ENCODE data around the gene MESP1.

The MESP1 gene

DNA sequence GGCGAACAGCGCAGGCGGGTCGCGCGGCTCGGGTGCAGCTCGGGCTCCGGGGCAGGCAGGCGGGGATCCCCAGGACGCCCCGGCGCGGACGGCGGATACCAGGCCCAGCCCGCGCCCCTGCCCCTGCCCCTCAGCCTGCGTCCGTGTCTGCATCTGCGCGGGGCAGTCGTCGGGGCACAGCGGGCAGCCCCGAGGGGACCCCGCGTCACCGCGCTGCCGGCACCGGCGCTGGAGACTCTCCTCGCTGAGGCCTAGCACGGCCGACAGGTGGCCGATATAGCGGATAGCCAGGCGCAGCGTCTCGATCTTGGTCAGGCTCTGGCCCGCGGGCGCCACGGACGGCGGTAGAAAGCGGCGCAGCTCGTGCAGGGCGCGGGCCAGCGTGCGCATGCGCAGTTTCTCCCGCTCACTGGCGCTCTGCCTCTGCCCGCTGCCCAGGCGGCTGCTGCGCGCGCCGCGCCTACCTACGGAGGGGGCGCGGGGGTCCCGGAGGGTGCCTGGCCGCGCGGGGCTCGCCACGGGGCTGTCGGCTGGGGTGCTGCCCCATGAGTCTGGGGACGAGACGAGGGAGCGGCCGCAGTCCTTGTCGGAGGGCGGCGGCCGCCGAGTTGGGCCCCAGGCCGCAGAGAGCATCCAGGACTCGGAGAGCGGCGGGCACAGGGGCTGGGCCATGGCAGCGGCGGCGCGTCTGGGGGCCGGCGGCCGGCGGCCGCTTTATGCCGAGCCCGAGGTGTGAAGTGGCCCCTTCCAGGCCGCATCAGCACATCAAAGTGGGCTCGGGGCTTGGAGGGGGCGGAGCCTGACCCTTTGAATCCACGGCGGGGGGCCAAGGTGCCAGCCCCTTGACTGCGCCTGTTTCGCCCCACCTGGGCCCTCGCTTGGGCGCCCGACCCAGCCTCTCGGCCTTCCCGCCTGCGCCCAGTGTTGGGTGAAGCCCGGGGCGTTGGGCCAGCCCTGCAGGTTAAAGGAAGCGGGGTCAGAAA lies at the start of gene MESP1 (continued):
- TF ChIP-seq, protein P1, sequence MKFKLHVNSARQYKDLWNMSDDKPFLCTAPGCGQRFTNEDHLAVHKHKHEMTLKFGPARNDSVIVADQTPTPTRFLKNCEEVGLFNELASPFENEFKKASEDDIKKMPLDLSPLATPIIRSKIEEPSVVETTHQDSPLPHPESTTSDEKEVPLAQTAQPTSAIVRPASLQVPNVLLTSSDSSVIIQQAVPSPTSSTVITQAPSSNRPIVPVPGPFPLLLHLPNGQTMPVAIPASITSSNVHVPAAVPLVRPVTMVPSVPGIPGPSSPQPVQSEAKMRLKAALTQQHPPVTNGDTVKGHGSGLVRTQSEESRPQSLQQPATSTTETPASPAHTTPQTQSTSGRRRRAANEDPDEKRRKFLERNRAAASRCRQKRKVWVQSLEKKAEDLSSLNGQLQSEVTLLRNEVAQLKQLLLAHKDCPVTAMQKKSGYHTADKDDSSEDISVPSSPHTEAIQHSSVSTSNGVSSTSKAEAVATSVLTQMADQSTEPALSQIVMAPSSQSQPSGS (tag by site-specific recombination; IDR thresholded peaks at IDR 0.05; ENCODE audit: low read depth) = no peak
- TF ChIP-seq ZNF521 (tag by site-specific recombination; IDR thresholded peaks at IDR 0.05) (no peak), ZBTB1 (tag by site-specific recombination; IDR thresholded peaks at IDR 0.05) (no peak), ZNF660 (tag by site-specific recombination; IDR thresholded peaks at IDR 0.05) (no peak; the same call in 1 of the 2 replicates), ZNF791 (tag by site-specific recombination; IDR thresholded peaks at IDR 0.05) (no peak), ZFP41 (tag by site-specific recombination; IDR thresholded peaks at IDR 0.05; ENCODE audit: borderline replicate concordance) (no peak), ZNF600 (tag by site-specific recombination; IDR thresholded peaks at IDR 0.05) (no peak), ZNF214 (tag by site-specific recombination; IDR thresholded peaks at IDR 0.05; ENCODE audit: borderline replicate concordance) (no peak), ZNF132 (tag by site-specific recombination; IDR thresholded peaks at IDR 0.05; ENCODE audit: borderline replicate concordance) (no peak), ZNF24 (tag by site-specific recombination; IDR thresholded peaks at IDR 0.05) (no peak), ZNF561 (tag by site-specific recombination; IDR thresholded peaks at IDR 0.05; ENCODE audit: borderline replicate concordance) (peak; percentile 75), ZNF155 (tag by site-specific recombination; IDR thresholded peaks at IDR 0.05) (no peak), ZNF529 (tag by site-specific recombination; IDR thresholded peaks at IDR 0.05; ENCODE audit: insufficient replicate concordance) (no peak), ZNF677 (tag by site-specific recombination; IDR thresholded peaks at IDR 0.05) (0 out of 2 replicates have a peak, but pooled peaks have one; percentile 40)
- TF ChIP-seq, protein P2, sequence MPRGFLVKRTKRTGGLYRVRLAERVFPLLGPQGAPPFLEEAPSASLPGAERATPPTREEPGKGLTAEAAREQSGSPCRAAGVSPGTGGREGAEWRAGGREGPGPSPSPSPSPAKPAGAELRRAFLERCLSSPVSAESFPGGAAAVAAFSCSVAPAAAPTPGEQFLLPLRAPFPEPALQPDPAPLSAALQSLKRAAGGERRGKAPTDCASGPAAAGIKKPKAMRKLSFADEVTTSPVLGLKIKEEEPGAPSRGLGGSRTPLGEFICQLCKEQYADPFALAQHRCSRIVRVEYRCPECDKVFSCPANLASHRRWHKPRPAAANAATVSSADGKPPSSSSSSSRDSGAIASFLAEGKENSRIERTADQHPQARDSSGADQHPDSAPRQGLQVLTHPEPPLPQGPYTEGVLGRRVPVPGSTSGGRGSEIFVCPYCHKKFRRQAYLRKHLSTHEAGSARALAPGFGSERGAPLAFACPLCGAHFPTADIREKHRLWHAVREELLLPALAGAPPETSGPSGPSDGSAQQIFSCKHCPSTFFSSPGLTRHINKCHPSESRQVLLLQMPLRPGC (tag by site-specific recombination; IDR thresholded peaks at IDR 0.05) = no peak
- TF ChIP-seq, protein P3, sequence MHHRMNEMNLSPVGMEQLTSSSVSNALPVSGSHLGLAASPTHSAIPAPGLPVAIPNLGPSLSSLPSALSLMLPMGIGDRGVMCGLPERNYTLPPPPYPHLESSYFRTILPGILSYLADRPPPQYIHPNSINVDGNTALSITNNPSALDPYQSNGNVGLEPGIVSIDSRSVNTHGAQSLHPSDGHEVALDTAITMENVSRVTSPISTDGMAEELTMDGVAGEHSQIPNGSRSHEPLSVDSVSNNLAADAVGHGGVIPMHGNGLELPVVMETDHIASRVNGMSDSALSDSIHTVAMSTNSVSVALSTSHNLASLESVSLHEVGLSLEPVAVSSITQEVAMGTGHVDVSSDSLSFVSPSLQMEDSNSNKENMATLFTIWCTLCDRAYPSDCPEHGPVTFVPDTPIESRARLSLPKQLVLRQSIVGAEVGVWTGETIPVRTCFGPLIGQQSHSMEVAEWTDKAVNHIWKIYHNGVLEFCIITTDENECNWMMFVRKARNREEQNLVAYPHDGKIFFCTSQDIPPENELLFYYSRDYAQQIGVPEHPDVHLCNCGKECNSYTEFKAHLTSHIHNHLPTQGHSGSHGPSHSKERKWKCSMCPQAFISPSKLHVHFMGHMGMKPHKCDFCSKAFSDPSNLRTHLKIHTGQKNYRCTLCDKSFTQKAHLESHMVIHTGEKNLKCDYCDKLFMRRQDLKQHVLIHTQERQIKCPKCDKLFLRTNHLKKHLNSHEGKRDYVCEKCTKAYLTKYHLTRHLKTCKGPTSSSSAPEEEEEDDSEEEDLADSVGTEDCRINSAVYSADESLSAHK (tag by site-specific recombination; IDR thresholded peaks at IDR 0.05) = no peak
- TF ChIP-seq, protein P4, sequence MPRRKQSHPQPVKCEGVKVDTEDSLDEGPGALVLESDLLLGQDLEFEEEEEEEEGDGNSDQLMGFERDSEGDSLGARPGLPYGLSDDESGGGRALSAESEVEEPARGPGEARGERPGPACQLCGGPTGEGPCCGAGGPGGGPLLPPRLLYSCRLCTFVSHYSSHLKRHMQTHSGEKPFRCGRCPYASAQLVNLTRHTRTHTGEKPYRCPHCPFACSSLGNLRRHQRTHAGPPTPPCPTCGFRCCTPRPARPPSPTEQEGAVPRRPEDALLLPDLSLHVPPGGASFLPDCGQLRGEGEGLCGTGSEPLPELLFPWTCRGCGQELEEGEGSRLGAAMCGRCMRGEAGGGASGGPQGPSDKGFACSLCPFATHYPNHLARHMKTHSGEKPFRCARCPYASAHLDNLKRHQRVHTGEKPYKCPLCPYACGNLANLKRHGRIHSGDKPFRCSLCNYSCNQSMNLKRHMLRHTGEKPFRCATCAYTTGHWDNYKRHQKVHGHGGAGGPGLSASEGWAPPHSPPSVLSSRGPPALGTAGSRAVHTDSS (tag by site-specific recombination; IDR thresholded peaks at IDR 0.05) = no peak
- TF ChIP-seq, protein P5, sequence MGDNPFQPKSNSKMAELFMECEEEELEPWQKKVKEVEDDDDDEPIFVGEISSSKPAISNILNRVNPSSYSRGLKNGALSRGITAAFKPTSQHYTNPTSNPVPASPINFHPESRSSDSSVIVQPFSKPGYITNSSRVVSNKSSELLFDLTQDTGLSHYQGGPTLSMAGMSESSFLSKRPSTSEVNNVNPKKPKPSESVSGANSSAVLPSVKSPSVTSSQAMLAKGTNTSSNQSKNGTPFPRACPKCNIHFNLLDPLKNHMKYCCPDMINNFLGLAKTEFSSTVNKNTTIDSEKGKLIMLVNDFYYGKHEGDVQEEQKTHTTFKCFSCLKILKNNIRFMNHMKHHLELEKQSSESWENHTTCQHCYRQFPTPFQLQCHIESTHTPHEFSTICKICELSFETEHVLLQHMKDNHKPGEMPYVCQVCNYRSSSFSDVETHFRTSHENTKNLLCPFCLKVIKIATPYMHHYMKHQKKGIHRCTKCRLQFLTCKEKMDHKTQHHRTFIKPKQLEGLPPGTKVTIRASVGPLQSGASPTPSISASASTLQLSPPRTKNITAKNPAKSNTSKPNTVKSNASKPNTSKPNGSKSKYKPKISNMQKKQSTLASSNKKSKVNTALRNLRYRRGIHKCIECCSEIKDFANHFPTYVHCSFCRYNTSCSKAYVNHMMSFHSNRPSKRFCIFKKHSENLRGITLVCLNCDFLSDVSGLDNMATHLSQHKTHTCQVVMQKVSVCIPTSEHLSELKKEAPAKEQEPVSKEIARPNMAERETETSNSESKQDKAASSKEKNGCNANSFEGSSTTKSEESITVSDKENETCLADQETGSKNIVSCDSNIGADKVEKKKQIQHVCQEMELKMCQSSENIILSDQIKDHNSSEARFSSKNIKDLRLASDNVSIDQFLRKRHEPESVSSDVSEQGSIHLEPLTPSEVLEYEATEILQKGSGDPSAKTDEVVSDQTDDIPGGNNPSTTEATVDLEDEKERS (tag by site-specific recombination; IDR thresholded peaks at IDR 0.05) = no peak
